Stimulated activated CD8-positive, alpha-beta memory T cell treated with anti-CD3 and anti-CD28 coated beads, Interleukin-4, amount 100 ng/mL, for 48 hours (primary cell): ENCODE measurements around the gene UTS2B.
"Not testable (repeated sequence)": the region's sequence is repeated elsewhere in the genome, so short reads cannot be mapped to it uniquely, and the experiment has no call there.

ENCODE experiments used
- DNase-seq: peaks from one replicate; pipeline ENCODE4 v3.0.0-alpha.2; 2020

Gene UTS2B

DNA sequence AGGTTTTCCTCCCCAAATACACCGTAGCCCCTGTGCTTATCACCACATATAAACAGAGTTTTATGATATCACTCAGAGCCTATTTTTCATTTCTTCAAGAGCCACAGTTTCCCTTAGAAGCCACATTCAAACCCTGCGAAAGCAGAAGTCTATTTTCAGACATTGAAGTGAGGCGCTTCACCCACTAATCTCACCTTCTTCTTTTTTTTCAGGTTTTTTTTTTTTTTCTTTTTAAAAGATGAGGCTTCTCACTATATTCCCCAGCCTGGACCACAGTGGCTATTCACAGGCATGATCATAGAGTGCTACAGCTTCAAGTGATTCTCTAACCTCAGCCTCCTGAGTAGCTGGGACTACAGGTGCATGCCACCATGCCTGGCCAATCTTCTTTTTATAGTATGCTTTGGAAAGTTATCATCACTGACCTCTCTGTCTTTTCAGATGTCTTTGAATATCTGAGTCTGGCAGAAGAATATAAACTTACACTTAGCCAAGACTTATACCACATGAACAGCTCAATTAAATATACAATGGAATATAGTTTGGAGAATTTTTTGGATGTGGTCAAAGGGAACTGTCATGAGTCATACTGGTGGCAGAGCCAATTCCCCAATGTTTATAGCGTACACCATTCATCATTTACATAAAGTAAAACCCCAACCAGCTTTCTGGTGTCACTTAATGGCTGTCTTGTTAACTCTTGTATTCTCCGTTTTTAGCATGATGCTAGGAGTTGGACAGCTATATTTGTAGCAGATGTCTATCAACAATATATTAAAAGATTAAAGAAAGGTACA is 60.8 kb downstream of the UTS2B start:
- DNase-seq = no peak

DNA sequence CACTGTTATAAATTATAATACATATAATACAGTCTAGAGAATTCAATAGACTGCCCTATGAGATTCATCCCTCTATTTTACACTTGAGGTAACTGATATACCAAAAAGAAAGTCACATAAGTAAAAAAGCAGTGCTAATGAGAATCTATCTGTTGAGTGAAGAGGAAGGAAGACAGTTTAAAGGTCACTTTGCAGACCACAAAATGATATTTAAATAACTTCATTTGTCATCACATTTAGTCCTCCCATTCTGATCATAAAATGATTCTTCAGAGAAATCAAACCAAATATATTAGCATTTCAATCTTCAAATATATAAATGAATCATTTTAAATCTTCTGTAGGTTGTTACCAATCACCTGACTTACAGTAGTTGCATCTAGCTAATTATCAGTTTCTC is 61.6 kb downstream of the UTS2B start:
- DNase-seq = no peak

DNA sequence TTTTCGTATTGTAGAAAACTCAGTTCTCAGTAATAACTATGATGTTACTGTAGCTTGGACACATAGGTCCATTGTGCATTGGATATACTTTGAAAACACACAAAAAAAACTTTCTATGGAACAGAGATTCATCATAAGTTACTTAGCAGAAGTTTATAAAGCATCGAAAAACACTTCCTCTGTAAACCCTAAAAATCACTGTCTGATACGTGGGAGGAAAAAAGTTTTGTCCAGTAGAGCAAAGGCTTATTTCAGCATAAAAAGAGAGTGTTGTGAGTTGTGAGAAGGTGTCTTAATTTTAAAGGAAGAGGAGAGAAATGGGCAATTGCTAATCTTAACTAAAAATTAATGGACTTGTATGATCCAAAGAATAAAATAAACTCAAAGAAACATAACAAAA is 66.5 kb downstream of the UTS2B start:
- DNase-seq = no peak

DNA sequence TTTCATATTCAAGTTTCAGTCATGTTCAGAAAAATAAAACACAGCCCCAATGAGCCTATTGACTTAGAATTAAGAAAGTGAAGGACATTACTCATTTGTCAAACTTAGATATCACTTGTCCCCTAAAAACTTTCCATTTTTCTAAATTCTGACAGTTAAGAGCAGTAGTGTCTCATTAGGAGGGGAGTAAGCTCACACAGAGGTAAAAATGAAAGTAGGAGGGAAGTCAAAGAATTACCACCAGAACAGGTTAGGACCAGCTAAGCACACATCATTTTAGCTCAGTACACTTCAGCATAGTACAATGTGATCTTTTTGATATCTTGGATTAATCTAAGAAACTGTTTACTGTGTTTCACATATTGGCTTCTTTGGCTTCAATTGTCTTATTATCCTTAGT is 67.0 kb downstream of the UTS2B start:
- no peak for DNase-seq

DNA sequence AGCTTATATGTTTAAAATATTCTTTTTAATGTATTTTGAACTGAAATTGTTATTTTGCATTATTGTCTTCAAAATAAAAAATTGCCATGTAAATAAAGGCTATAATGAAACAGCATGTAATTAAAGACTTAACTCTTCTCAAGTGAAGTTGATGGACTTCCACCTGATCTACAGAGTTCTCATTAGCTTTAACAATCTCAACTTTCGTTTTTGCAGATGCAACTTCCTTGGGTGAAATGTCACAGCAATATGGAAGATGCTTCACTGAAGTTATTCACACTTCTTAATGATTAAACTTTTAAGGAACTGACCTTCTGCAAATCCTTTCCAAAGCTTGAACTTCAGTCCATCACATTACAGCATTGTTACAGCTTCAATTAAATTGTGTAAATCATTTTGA is 67.7 kb downstream of the UTS2B start:
- no peak for DNase-seq

DNA sequence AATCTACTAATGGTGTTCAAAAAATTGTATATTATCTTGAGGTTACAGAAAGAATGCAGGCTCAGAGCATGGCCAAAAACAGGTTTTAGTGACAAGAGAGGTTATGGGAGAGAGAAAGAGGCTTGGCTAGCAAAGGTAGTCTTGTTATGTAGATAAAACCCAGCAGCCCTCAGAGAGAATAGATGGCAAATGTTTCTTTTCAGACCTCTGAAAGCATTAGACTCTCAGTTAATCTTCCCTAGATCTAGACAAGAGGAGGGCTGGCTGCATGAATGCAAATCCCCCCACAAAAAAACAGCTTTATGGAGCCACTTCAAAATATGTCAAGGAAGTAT is 69.1 kb downstream of the UTS2B start:
- no peak for DNase-seq

DNA sequence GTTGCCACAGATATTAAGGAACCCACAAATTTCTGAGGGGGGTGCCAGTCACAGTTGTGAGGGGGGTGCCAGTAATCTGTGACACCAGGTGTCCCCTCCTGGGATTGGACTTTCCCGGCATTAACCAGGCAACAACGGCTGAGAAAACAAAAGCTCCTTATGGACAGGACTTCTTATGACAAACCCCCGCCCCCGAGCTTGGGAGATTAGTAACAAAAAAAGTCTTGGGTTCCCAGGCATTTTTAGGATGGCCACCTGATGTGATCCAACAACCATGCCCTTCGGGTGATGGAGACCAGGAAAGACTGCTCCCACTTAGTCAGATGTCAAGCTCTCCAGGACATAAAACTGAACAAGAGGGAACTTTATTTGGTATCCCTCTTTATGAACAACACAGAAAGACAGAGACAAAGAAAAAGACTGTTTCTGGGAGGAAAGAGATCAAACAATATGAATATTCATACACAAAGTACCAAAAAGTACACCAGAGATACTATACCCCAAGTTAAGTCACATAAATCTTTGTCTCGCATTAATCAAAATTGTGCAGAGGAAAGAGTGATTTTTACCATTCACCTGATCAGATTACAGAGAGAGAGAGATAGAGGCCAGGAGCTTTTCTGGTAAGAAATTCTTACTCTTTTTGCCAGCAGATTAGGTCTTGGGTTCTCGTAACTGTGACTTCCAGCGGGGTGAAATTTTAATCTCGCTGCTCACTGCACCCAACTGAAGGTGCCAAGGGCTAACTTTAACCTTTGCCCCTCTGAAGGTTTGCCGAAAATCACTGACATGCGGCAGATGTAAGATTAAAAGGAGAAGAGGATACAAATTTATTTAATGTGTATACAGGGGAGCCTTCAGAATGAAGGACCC is 69.7 kb downstream of the UTS2B start:
- DNase-seq = no peak

DNA sequence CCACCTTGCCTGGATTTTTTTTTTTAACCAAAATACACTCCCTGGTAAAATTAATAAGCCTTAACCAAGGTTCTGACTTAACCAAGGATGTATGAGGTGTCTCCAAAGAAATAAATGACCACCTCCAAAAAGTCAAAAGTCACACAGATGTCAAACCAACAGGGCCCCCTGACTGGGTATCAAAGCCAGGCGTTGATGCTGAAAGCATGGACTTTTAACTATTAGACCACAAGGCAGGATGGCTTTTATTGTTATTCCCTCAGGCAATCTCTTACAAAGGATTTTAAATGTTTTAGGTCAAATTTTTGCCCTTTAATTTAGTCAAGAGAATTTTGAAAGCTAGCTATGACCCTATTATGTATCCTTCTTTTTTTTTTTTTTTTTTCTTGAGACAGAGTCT is 70.8 kb downstream of the UTS2B start:
- DNase-seq = no peak

DNA sequence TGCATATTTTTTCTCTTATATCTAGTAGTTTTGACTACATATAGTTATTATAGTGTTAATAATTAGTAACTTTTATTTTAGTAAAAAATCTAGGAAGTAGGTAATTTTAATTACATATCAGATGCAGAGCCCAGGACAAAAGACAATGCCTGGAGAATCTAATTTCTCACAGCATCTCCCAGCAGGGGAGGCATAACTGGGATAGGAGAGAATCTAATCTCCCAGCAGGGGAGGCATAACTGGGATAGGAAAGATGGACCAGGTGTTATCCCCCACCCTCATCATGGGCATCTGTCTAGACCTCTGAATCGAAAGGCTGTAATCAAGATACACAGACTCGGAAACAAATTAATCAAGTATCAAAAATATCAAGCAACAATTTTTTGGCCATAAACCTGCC is 73.0 kb downstream of the UTS2B start:
- DNase-seq = no peak

DNA sequence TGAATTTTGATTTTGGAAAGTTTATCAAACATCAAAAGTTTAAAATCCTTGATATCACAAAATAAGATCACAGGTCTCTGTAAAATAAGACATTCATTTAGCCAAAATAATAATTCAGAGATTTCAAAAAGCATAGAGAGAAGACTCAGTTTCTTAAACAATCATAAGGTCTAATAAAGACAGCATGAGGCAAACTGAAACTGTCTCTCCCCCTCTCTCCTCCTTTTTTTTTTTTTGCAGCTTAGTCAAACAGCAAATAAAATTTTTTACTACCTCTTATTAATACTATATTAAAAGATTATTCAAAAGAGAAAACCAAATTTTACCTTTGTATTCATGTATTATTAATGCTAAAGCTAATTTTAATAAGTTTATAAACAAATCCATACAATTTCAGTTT is 73.9 kb downstream of the UTS2B start:
- no peak for DNase-seq

DNA sequence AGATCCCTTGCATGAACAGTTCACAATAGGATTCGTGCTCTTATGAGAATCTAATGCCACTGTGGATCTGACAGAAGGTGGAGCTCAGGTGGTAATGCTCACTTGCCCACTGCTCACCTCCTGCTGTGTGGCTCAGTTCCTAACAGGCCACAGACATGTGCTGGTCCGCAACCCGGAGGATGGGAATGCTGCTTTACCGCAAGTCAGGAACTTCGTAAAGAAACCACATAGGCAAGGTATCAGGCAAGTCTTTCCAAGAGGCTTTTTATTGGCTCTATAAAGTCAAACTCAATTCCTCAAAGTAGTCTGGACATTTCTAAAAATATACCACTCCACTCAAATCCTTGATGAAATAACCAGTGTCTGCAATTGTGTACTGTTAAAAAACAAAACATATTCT is 75.2 kb downstream of the UTS2B start:
- DNase-seq = no peak

DNA sequence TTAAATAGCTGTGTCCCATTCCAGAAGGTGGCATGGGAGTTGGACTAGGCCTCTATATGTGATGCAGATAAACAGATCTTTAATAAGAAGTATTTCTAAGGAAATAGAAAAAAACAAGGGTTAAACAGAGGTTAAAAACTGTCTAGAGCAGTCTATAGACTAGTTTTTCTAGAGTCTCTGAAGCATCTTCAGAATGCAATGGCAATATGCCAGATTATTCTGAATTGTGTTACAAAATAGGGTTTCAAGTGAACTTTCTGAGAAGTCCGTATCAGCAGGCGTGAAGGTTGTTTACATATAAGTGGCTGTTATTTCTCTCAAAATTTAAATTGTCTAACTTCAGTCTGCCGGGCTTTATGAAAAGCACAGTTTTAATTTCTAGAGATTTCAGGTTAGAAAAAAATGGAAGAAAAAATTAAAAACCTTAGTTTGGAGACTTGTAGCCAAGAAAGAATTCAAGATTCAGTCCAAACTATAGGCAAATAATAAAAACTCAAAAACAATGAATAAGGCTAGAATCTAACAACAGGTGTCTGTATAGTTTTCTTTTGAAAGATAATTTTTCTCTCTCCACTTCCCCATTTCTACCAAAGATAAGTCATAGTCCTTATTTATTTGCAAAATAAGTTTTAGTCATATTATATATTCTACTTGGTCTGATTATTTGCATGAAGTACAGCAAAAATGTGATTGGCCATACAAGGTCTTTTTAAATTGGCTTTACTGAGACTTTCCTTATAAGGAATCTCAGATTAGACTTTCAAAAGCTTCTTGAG is 76.0 kb downstream of the UTS2B start:
- DNase-seq = no peak

DNA sequence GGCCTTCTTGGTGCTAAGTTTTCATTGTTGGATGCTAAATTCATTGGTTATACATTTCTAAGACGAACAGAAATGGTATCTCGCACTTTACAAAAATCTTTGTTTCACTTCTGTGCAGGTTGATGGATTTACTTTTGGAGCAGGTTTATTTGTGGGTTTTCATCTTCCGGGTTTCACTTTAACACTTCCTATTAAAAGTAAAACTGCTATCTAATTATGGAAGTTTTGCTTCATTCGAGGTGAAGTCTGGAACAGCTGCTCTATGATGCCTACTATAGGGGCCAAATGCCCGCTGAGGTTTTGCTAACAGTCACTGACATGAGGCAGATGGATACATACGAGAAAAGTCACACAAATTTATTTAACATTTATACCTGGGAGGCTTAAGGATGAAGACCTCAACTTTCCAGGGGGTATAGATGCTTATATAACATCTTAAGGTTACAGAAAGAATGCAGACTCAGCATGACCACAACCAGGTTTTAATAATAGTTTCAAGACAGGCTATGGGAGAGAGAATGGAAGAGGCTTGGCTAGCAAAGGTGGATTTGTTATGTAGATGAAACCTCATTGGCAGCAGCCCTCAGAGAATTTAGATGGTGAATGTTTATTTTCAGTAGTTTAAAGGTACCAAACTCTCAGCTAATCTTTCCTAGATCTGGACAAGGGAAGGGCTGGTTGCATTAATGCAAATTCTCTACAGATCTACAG is 77.1 kb downstream of the UTS2B start:
- DNase-seq = no peak

DNA sequence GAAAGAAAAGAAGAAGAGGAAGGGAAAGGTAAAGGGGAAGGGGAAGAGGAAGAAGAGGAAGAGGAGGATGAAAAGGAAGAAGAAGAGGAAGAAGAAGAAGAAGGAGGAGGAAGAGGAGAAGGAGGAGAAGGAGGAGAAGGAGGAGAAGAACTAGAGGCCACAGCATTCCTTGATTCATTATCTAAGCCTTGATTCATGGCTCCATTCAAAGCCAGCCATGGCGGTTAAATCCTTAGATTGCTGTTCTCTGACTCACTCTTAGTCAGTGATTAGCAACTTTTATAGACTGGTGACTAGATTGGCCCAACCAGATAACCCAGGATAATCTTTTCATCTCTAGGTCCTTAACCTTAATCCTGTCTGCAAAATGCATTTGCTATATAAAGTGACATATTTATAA is 83.7 kb downstream of the UTS2B start:
- DNase-seq = no peak

DNA sequence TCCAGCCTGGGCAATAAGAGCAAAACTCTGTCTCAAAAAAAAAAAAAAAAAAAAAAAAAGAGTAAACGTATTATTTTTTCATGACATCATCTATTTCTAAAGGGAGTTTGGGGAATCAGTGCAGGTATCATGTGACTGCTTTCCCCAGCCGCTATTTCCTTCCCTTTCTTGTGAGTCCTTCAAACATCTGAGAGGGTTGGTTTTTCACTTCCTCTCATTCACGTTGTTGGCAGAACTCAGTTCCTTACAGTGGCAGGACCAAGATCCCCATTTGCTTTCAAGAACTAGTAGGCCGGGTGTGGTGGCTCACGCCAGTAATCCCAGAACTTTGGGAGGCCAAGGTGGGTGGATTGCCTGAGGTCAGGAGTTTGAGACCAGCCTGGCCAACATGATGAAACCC is 84.3 kb downstream of the UTS2B start:
- DNase-seq = not testable (repeated sequence)

DNA sequence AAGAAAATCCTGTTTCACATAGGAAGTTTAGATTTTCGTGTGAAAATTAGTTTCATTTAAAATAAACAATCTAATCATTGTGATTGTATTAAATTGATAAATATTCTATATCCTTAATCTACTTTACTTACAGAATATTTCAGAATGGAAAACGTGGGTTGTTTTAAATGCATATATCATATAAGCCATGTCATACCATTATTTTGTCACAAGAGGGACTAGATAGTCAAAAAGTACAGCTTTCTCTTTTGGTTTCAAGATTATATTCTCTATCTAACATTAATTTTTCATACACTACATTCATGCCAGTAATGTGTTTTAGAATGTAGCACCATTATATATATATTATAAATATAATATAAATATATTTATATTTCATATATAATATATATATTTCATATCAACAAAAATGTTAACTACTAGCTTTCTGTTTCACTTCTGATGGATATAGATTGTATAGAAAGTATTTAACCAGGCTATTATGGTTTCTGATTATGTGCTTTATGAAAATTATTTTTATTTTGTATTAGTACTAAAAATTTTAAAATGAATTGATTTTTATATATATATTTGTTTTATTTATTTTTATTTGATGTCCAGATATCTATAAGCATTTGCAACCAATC is 86.0 kb downstream of the UTS2B start:
- DNase-seq = no peak

DNA sequence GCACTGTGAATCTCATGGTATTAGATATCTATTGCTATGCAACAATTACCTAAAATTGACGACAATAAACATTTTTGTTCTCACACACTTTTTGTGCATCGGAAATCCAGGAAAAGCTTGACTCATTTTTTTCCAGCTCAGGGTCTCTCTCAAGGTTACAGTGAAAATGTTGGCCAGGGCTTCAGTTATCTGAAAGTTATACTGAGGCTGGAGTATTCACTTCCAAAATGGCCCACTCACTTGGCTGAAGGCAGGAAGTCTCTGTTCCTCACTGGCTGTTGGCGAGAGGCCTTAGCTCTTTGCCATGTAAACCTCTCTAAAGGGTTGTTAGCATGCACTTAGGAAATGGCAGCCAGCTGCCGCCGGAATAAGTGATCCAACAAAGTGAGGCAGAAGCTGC is 89.8 kb downstream of the UTS2B start:
- no peak for DNase-seq

DNA sequence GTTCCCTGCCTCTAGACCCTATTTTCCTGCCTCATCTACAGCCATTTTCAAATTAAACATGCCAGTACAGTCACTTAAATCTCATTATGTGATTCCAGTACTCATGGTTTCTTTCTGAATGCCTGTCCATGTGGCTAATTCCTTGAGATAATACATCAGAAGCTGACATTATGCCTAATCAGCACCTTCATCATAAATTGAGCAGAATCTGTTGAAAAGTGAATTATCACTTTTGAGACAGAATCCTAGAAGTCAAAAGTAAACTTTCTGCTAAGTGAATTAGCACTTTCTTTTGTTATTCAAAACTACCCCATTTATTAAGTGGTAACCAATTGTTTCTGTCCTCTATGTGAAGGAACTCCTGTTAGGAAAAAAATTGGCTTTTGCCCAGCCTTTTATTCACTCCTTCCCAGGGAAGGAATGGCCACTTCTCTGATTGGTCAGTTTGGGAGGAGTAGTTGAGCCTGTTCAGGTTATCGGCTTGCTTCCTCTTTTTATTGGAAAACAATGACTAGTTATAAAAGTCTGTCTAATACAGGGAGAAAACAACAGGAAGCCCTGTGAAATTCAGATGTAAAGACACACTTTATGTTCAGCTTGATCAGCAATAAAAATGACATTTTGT is 90.8 kb downstream of the UTS2B start:
- DNase-seq = no peak

DNA sequence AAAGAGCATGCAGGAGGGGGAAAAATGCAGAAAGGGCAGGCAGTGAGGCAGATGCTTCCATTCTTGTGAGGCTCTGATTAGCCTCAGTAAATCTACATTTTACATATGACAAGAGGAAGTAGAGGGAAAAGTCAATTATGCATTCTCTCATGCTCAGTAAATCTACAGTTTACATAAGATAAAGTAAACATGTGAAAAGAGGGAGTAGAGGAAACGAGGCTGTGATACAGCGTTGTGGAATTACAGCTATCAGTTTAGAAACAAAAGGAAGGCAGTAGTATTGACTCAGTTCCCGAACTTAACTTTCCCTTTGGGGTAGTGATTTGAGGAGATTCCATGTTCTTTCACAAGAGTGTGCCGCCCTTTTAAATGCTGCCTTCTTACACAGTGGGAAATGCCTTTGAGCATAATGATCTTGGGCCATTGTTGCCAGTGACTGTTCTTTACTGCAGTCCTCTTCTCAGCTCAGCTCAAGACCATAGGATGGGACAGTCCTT is 92.0 kb downstream of the UTS2B start:
- no peak for DNase-seq

DNA sequence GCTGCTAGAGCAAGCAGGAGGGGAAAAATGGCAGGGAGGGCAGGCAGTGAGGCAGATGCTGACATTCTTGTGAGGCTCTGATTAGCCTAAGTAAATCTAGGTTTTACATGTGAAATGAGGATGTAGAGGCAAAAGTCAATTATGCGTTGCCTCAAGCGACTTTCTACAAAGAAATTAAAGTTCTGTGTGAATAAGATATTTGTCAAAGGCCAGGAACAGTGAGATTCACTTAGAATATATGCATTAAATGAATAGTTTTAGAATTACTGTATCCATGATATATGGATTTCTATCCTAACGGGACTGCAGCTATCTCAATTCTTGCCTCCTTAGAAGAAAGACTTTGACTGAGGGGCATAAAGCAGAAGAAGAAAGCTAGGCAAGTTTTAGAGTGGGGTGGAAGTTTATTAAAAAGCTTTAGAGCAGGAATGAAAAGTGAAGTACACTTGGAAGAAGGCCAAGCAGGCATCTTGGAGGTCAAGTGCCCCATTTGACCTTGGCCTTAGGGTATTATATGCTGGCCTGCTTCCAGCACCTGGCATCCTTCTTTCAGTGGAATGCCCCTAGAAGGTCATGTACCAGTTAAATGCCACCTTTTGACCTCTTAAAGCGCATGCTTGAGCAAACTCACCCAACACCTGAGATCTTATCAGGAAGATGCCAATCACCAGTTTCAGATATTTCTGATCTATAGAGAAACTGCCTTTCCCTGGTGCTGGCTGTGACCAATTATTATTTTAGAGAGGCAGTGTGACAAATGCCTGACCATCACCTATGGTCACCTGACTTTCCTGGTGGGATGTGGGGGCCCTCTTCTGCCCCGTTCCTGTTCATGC is 93.1 kb downstream of the UTS2B start:
- no peak for DNase-seq

DNA sequence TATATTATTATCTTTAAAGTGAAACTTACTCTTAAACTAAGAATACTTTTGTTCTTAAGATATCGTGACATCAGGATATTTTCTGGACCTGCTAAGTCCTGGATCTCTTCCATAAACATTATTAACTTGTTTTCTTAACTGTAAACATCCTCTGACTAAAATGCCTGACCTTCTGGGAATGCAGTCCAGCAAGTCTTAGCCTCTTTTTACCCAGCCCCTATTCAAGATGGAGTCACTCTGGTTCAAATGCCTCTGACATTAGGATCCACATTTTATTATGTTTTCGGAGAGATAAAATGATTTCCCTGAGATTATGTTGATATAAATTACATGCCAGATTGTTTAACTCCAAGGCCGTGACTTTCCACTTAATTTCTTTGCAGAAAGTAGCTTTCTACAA is 93.7 kb downstream of the UTS2B start:
- no peak for DNase-seq
